Bronchial epithelial cell (primary cell): ENCODE results near the gene ADTRP. TPM values are rescaled to one million over a fixed set of nuclear protein-coding genes. Genes with fewer than 3 reads are reported as not detected.

Experiments
- DNase-seq: peaks from one replicate; pipeline ENCODE4 v3.0.0-alpha.2; 2010; ENCODE audit warnings: low read depth
- FAIRE-seq: peaks from 2 replicates; lab custom pipeline; 2011; peaks lifted over from hg19 to GRCh38; lab: Jason Lieb, UNC
- H3K27me3 ChIP-seq: 2 replicates; pipeline ENCODE4 v1.5.1; 2011; ENCODE audit warnings: low read length; ENCODE audit not compliant: control insufficient read depth, insufficient read depth
- H3K36me3 ChIP-seq: 2 replicates; pipeline ENCODE4 v1.5.1; 2011; ENCODE audit warnings: low read length; ENCODE audit not compliant: control insufficient read depth, insufficient read depth
- H3K4me3 ChIP-seq: 2 replicates; pipeline ENCODE4 v1.5.1; 2011; ENCODE audit warnings: mild to moderate bottlenecking, low read depth, low read length, control low read depth
- total RNA-seq: library from RNA; depleted of rRNA; stranded (reverse); fragments of >200 nt; gene quantifications from 2 replicates; pipeline ENCODE4 v1.2.1, GENCODE V29; 2014
- TF ChIP-seq, protein P1 (sequence below): IDR thresholded peaks from 2 replicates; pipeline ENCODE4 v1.5.1; 2011; ENCODE audit warnings: mild to moderate bottlenecking, moderate library complexity, low read length, control low read depth, inconsistent platforms; ENCODE audit not compliant: insufficient read depth, severe bottlenecking

The ADTRP gene
- total RNA-seq, 1 donor from 2014 or later: 17.6 TPM

DNA sequence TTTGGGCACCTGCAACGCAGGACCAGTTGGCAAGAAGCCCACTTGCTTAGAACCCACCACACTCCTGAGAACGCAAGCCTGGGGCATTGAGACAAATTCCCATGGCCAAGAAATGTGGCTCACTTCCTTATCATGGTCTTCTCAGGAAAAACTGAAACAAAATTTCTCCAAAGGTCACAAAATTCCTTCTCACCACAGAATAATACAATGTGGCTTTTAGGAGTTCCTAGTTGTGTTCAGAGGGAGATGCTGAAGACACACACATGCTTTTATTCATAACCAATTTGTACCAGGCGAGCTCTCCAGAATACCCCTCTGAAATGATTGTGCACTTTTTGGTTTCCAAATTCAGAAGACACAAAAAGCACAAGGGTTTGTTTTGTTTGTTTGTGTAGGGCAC, 31.6 kb downstream of the ADTRP start:
- no peak overlapping the region for H3K4me3 ChIP-seq
- no peaks in the 10 kb centered on the region for H3K27me3 ChIP-seq
- H3K36me3 ChIP-seq: no peaks in the 10 kb centered on the region
- TF ChIP-seq, protein P1, sequence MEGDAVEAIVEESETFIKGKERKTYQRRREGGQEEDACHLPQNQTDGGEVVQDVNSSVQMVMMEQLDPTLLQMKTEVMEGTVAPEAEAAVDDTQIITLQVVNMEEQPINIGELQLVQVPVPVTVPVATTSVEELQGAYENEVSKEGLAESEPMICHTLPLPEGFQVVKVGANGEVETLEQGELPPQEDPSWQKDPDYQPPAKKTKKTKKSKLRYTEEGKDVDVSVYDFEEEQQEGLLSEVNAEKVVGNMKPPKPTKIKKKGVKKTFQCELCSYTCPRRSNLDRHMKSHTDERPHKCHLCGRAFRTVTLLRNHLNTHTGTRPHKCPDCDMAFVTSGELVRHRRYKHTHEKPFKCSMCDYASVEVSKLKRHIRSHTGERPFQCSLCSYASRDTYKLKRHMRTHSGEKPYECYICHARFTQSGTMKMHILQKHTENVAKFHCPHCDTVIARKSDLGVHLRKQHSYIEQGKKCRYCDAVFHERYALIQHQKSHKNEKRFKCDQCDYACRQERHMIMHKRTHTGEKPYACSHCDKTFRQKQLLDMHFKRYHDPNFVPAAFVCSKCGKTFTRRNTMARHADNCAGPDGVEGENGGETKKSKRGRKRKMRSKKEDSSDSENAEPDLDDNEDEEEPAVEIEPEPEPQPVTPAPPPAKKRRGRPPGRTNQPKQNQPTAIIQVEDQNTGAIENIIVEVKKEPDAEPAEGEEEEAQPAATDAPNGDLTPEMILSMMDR: no peak
- FAIRE-seq: no peak
- no peak for DNase-seq

DNA sequence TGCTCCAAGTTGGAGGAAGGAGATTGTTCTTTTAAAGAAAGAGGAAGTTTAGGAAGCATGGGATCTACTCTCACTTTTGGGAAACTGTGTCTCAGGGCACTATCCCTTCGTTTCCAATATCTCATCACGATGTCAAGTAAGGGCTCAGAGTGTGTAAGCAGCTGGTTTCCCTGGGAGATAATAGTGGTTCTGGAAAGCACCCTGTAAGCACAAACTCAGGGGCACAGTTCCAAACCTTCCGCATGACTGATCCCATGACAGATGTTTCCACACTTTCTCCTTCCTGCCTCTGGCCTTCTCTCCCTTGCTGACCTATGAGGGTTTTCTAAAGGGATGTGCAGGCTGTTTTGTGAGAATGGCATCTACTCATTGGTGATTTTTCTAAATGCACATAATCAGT, 33.9 kb downstream of the ADTRP start:
- FAIRE-seq (no peak), DNase-seq (peak; percentile 39)
- no peaks in the 10 kb centered on the region for H3K27me3 ChIP-seq
- TF ChIP-seq, protein P1: no peak
- H3K36me3 ChIP-seq: no peaks in the 10 kb centered on the region
- no peak overlapping the region for H3K4me3 ChIP-seq

DNA sequence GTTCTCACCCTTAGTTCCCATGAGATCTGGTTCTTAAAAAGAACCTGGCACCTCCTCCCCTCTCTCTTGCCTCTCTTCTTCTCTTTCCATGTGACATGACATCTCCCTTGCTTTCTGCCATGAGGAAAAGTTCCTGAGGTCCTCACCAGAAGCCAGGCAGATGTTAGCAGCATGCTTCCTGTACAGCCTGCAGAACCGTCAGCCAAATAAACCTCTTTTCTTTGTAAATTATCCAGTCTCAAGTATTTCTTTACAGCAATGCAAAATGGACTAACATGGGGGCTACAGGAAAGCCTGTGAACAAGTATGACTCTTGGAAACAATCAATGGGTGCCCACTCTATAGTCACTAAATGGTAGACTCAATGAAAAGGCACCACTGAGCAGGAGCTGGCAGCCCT, 34.5 kb downstream of the ADTRP start:
- no peak overlapping the region for H3K4me3 ChIP-seq
- DNase-seq (no peak), FAIRE-seq (no peak)
- no peaks in the 10 kb centered on the region for H3K27me3 ChIP-seq
- TF ChIP-seq, protein P1: no peak
- H3K36me3 ChIP-seq: no peaks in the 10 kb centered on the region

DNA sequence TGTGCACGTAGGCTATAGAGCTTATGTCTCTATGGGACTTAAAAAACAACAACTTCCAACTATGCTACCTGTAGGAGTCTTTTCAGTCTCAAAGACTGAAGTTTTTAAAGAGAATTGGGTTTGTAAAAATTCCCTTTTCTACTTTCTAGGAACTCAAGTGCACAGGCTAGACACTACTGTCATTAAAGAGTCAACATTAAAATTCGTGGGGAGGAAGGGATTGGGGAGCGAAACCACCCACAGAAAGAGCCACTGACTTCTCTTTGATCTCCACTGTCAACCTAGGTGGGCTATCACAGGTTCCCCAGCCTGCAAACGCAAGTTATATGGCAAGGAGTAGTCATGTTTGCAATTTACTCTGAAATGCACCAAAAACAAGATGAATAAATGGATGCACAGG, 37.7 kb downstream of the ADTRP start:
- Histone ChIP-seq H3K36me3 (no peaks in the 10 kb centered on the region), H3K27me3 (no peaks in the 10 kb centered on the region), H3K4me3 (no peak overlapping the region)
- FAIRE-seq: no peak
- no peak for DNase-seq
- TF ChIP-seq, protein P1: no peak

DNA sequence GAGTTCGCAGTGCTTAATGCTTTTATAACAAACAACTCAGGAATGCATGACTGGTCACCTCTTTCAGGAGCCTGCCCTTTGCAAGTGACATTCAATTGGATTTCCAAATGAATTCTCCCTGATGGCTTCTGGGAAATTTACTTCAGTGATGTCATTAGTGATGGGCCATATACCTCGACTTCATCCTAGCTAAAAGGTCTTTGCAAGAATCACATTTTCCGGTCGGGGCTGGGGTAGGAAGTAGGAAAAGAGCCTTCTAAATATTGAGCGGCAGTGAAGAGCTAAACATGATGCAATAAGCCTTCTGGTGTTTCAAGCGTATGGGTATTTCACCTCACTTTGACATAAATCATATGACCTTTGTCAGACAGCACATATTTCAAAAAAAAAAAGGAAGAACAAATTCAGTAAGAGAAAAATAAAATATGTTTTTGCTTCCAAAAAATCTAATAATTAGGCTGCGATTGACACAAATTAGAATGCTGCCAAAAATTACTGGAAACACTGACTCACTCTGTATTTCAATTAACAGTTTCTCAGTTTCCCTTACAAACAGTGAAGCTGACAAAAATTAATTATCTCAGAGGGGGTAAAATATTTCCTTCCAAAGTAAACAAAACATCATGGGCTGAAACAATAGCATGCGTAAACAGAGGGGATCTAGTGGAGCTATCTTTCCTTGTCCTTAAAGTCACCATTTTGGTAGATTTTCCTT, 39.8 kb downstream of the ADTRP start:
- FAIRE-seq (no peak), DNase-seq (no peak)
- no peaks in the 10 kb centered on the region for H3K36me3 ChIP-seq
- H3K27me3 ChIP-seq: no peaks in the 10 kb centered on the region
- TF ChIP-seq, protein P1: no peak
- H3K4me3 ChIP-seq: no peak overlapping the region

DNA sequence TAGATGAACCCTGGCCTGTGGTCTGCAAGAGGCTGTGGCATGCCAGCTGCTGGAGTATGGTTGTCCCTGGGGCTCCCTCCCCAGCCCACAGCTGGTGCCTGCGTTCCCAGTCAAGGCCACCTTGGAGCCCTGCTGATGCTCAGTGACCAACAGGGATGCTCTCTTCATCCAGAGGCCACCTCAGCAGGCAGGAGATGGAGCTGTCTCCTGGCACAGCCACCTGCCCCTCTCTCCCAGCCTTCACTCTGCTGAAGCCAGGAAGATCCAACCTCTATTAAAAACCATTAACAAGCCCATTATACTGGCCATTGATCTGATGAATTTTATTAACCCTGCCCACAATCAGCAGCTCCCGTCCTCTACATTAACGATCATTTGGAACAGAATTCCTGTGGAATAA, 40.4 kb downstream of the ADTRP start:
- DNase-seq (no peak), FAIRE-seq (no peak)
- Histone ChIP-seq H3K27me3 (no peaks in the 10 kb centered on the region), H3K4me3 (no peak overlapping the region), H3K36me3 (no peaks in the 10 kb centered on the region)
- TF ChIP-seq, protein P1: no peak
